ENCODE results near the gene A1CF. TPM values are rescaled to one million over a fixed set of nuclear protein-coding genes. Genes with fewer than 3 reads are reported as not detected.
"Not testable (repeated sequence)": the region's sequence is repeated elsewhere in the genome, so short reads cannot be mapped to it uniquely, and the experiment has no call there.

Gene A1CF
- total RNA-seq, 1 experiment from 2014 or later = not detected

GRCh38 chr10:50883629-50884028, 1.8 kb downstream of the A1CF start:
- POLR2A ChIA-PET (ENCODE audit: unreplicated experiment) = no interaction called here
- DNase-seq = no peak
- Histone ChIP-seq H3K27ac (no peak overlapping the region), H3K36me3 (ENCODE audit: low read depth) (no peaks in the 10 kb centered on the region), H3K4me1 (replicated peaks; ENCODE audit: insufficient read depth) (no peaks in the 10 kb centered on the region), H4K20me1 (ENCODE audit: insufficient read depth) (no peaks in the 10 kb centered on the region), H3K27me3 (ENCODE audit: insufficient read depth, low read depth) (no peaks in the 10 kb centered on the region), H3K9me2 (ENCODE audit: insufficient read depth) (no peaks in the 10 kb centered on the region; the same call in 1 of the 2 replicates), H3F3A (ENCODE audit: insufficient read depth, low read depth) (no peaks in the 10 kb centered on the region), H2AFZ (no peak overlapping the region), H3K4me3 (no peak overlapping the region), H3K79me2 (ENCODE audit: low read depth) (no peaks in the 10 kb centered on the region), H3K4me2 (no peak overlapping the region), H3K9me3 (ENCODE audit: insufficient read depth, low read depth) (no peaks in the 10 kb centered on the region)
- no TSS peak for BruUV-seq (replicated peaks)
- CTCF ChIA-PET = no interaction called here
- no peak for TF ChIP-seq CTCF (conservative IDR thresholded peaks at IDR 0.05)
- no peak for TF ChIP-seq EZH2 (IDR thresholded peaks at IDR 0.05; ENCODE audit: low read depth)
- intact Hi-C loops (cut with micrococcal nuclease; ENCODE audit: unreplicated experiment) = no loop called here

GRCh38 chr10:50882540-50882983, 2.9 kb downstream of the A1CF start:
- no peak for TF ChIP-seq EZH2 (IDR thresholded peaks at IDR 0.05; ENCODE audit: low read depth)
- no peak for TF ChIP-seq CTCF (conservative IDR thresholded peaks at IDR 0.05)
- no peak overlapping the region for H2AFZ ChIP-seq
- no peak for DNase-seq
- no peaks in the 10 kb centered on the region for H4K20me1 ChIP-seq (ENCODE audit: insufficient read depth)
- H3K4me1 ChIP-seq (replicated peaks; ENCODE audit: insufficient read depth) = no peaks in the 10 kb centered on the region
- H3K4me2 ChIP-seq = no peak overlapping the region
- H3K9me3 ChIP-seq (ENCODE audit: insufficient read depth, low read depth) = no peaks in the 10 kb centered on the region
- no peaks in the 10 kb centered on the region for H3F3A ChIP-seq (ENCODE audit: insufficient read depth, low read depth)
- ChIA-PET POLR2A (ENCODE audit: unreplicated experiment) (no interaction called here), CTCF (no interaction called here)
- H3K27ac ChIP-seq = no peak overlapping the region
- no peaks in the 10 kb centered on the region for H3K79me2 ChIP-seq (ENCODE audit: low read depth)
- no peaks in the 10 kb centered on the region for H3K27me3 ChIP-seq (ENCODE audit: insufficient read depth, low read depth)
- intact Hi-C loops (cut with micrococcal nuclease; ENCODE audit: unreplicated experiment) = no loop called here
- no peaks in the 10 kb centered on the region; the same call in 1 of the 2 replicates for H3K9me2 ChIP-seq (ENCODE audit: insufficient read depth)
- no peak overlapping the region for H3K4me3 ChIP-seq
- no peaks in the 10 kb centered on the region for H3K36me3 ChIP-seq (ENCODE audit: low read depth)
- no TSS peak for BruUV-seq (replicated peaks)

- H3K4me1 ChIP-seq (replicated peaks; ENCODE audit: insufficient read depth); H2AFZ ChIP-seq; H3K79me2 ChIP-seq (ENCODE audit: low read depth); H4K20me1 ChIP-seq (ENCODE audit: insufficient read depth); DNase-seq; H3K9me2 ChIP-seq (ENCODE audit: insufficient read depth); H3K36me3 ChIP-seq (ENCODE audit: low read depth); H3F3A ChIP-seq (ENCODE audit: insufficient read depth, low read depth); H3K4me2 ChIP-seq; H3K4me3 ChIP-seq; BruUV-seq (replicated peaks); H3K27ac ChIP-seq; H3K9me3 ChIP-seq (ENCODE audit: insufficient read depth, low read depth); intact Hi-C loops (cut with micrococcal nuclease; ENCODE audit: unreplicated experiment); CTCF ChIA-PET; POLR2A ChIA-PET (ENCODE audit: unreplicated experiment); H3K27me3 ChIP-seq (ENCODE audit: insufficient read depth, low read depth): not testable (repeated sequence)
Measured at GRCh38 chr10:50881046-50881445, 4.4 kb downstream of the A1CF start.

GRCh38 chr10:50876429-50876828, 9.0 kb downstream of the A1CF start:
- Histone ChIP-seq H3K36me3 (ENCODE audit: low read depth) (no peaks in the 10 kb centered on the region), H4K20me1 (ENCODE audit: insufficient read depth) (no peaks in the 10 kb centered on the region), H3K27ac (no peak overlapping the region), H3K27me3 (ENCODE audit: insufficient read depth, low read depth) (no peaks in the 10 kb centered on the region), H3F3A (ENCODE audit: insufficient read depth, low read depth) (no peaks in the 10 kb centered on the region; the same call in 1 of the 2 replicates), H3K4me1 (replicated peaks; ENCODE audit: insufficient read depth) (no peaks in the 10 kb centered on the region), H2AFZ (no peak overlapping the region), H3K9me2 (ENCODE audit: insufficient read depth) (no peaks in the 10 kb centered on the region; the same call in 1 of the 2 replicates), H3K4me3 (no peak overlapping the region), H3K9me3 (ENCODE audit: insufficient read depth, low read depth) (no peaks in the 10 kb centered on the region), H3K79me2 (ENCODE audit: low read depth) (no peaks in the 10 kb centered on the region), H3K4me2 (no peak overlapping the region)
- POLR2A ChIA-PET (ENCODE audit: unreplicated experiment) = no interaction called here
- no peak for TF ChIP-seq EZH2 (IDR thresholded peaks at IDR 0.05; ENCODE audit: low read depth)
- no peak for TF ChIP-seq CTCF (conservative IDR thresholded peaks at IDR 0.05)
- BruUV-seq (replicated peaks) = no TSS peak
- no peak for DNase-seq
- intact Hi-C loops (cut with micrococcal nuclease; ENCODE audit: unreplicated experiment) = no loop called here
- CTCF ChIA-PET = no interaction called here
